Measurements from ENCODE around the gene NCAPD3. TPM values are rescaled to one million over a fixed set of nuclear protein-coding genes. Genes with fewer than 3 reads are reported as not detected.
"Not testable (repeated sequence)": the region's sequence is repeated elsewhere in the genome, so short reads cannot be mapped to it uniquely, and the experiment has no call there.

NCAPD3 gene
- total RNA-seq, 4 donors from 2014 or later, result 8.0 to 22.2 (median 17.5) TPM

DNA sequence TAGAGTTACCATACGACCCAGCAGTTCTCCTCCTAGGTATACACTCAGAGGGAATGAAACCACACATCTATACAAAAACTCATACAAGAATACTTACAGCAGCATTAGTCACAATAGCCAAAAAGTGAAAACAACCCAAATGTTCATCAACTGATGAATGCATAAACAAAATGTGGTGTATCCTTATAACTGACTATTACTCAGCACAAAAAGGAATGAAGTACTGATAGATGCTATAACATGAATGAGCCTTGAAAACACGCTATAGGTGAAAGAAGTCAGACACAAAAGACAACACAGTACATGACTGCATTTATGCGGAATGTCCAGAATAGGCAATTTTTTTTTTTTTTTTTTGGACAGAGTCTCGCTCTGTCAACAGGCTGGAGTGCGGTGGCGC, 23.1 kb downstream of the NCAPD3 start:
- Histone ChIP-seq H3K4me1 (peaks cover 0 to 1% (median under 1%) of the 10 kb centered on the region in 3 donors), H3K9me3 (no peaks in the 10 kb centered on the region), H3K4me3 (no peak overlapping the region), H3K27me3 (no peaks in the 10 kb centered on the region), H3K36me3 (peaks cover 0 to 77% (median 10%) of the 10 kb centered on the region in 3 donors), H3K27ac (no peak overlapping the region)
- 91 to 97% methylated on average over 6 of the region's 6 CpGs for WGBS, 2 donors
- intact Hi-C loops (cut with DNase I), result no loop called here
- TF ChIP-seq CTCF (IDR thresholded peaks at IDR 0.05) (no peak), POLR2A (IDR thresholded peaks at IDR 0.05) (no peak)
- DNase-seq, result no peak

DNA sequence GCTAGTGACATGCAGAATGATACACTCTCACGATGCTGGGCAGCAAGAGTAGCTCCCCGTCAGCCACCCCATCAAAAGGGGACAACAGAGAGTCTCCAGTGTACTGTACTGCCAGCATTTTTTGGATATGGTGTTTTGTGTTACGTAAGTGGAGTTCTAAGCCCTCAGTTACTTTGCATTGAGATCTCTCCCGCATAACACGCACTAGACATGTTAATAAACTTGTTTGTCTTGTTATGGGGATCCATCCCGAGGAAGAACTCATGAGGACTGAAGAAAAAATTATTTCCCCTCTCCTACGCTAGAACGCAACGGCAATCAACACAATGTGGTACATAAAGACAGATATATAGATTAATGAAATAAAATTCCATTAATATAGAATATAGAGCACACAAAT, 24.2 kb downstream of the NCAPD3 start:
- WGBS, 2 donors, result 93 to 97% methylated on average over 9 of the region's 9 CpGs
- H3K27me3 ChIP-seq, result no peaks in the 10 kb centered on the region
- no peak for DNase-seq
- no peak overlapping the region for H3K27ac ChIP-seq
- H3K4me1 ChIP-seq, result no peaks in the 10 kb centered on the region
- H3K4me3 ChIP-seq, result no peak overlapping the region
- TF ChIP-seq POLR2A (IDR thresholded peaks at IDR 0.05), result no peak
- TF ChIP-seq CTCF (IDR thresholded peaks at IDR 0.05), result no peak
- intact Hi-C loops (cut with DNase I), result no loop called here
- H3K9me3 ChIP-seq, result no peaks in the 10 kb centered on the region
- peaks cover 0 to 68% (median 10%) of the 10 kb centered on the region in 3 donors for H3K36me3 ChIP-seq

GRCh38 chr11:134196756-134197155, 27.0 kb downstream of the NCAPD3 start:
- DNase-seq, result no peak
- no peak for TF ChIP-seq POLR2A (IDR thresholded peaks at IDR 0.05)
- TF ChIP-seq CTCF (IDR thresholded peaks at IDR 0.05), result no peak
- 83 to 90% methylated on average over 4 of the region's 4 CpGs for WGBS, 2 donors
- Histone ChIP-seq H3K27me3 (no peaks in the 10 kb centered on the region), H3K4me1 (no peaks in the 10 kb centered on the region), H3K9me3 (no peaks in the 10 kb centered on the region), H3K4me3 (no peak overlapping the region), H3K36me3 (peaks cover 0 to 68% (median 7%) of the 10 kb centered on the region in 3 donors), H3K27ac (no peak overlapping the region)
- intact Hi-C loops (cut with DNase I), result no loop called here

- WGBS, 2 donors, result 93 to 96% methylated on average over 6 to 7 of the region's 8 CpGs
- not testable (repeated sequence) for H3K9me3 ChIP-seq
Measured at GRCh38 chr11:134188092-134188491, 35.7 kb downstream of the NCAPD3 start.

DNA sequence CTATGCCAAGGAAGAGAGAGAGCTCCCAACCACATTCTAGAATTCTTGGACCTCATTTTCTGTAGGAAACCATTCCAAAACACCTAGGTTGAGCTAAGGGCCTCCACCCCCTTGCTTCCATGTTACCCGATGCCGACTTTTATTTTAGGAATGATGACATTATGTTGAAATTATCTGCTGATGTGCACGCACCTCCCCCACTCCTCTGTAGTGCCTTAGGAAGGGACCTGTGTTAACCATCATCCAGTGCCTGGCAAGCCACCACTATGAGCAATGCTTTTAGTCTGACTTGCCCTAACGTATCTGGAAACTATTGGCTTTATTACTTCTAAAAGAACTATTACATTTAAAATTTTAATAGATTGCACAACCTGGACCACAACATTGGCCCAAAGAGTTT, 42.1 kb downstream of the NCAPD3 start:
- Histone ChIP-seq H3K4me3 (no peak overlapping the region), H3K27me3 (no peaks in the 10 kb centered on the region), H3K9me3 (no peaks in the 10 kb centered on the region), H3K27ac (no peak overlapping the region), H3K36me3 (peaks cover 0 to 88% (median 5%) of the 10 kb centered on the region in 3 donors), H3K4me1 (no peaks in the 10 kb centered on the region)
- no peak for DNase-seq
- 68 to 89% methylated on average over 4 of the region's 4 CpGs for WGBS, 2 donors
- intact Hi-C loops (cut with DNase I), result no loop called here
- TF ChIP-seq CTCF (IDR thresholded peaks at IDR 0.05), result no peak

More at GRCh38 chr11:134188092-134188491, 35.7 kb downstream of the NCAPD3 start:
- peaks cover 5 to 97% (median 11%) of the 10 kb centered on the region in 3 donors for H3K36me3 ChIP-seq
- H3K4me3 ChIP-seq; H3K4me1 ChIP-seq; intact Hi-C loops (cut with DNase I); H3K27ac ChIP-seq; H3K27me3 ChIP-seq; DNase-seq: not testable (repeated sequence)

DNA sequence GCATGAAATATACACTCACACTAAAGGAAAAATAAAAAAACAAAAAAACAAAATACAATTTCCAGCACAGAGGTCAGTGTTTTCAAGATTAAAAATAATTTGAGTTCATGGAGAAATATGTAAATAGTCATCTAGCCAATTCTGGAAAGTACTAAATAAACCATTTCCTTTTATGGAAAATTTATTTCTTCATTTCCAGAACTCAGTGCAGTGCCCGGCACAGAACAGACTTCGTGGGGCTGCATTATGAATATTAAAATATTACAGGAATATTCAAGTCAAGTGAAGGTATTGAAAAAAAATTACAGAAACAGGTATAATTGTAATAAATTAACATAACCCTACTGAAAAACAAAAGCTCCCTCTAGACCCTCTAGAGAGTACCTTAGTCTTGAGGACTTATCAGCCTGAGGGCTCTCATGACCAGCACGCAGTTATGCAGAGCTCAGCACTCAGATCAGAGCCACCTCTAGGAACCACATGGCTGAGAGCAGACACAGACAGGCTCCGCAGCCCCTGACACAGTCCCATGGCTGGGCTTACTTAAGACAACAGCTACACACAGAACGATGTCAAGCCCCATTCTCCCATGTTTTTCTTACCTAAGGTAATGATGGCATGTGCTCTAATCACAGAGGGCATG, 45.6 kb downstream of the NCAPD3 start:
- H3K27me3 ChIP-seq, result no peaks in the 10 kb centered on the region
- no peak for DNase-seq
- no peaks in the 10 kb centered on the region for H3K9me3 ChIP-seq
- 77 to 85% methylated on average over 5 of the region's 5 CpGs for WGBS, 2 donors
- H3K27ac ChIP-seq, result no peak overlapping the region
- peaks cover 0 to 84% (median 8%) of the 10 kb centered on the region in 3 donors for H3K36me3 ChIP-seq
- H3K4me3 ChIP-seq, result no peak overlapping the region
- no peak for TF ChIP-seq CTCF (IDR thresholded peaks at IDR 0.05)
- intact Hi-C loops (cut with DNase I), result no loop called here
- no peaks in the 10 kb centered on the region for H3K4me1 ChIP-seq

Data from esophagus squamous epithelium (tissue), 5 donors.